PC-9 (cell line): Measurements from ENCODE around the gene AK3.

Experiments
- CTCF ChIP-seq: fragments of 200-600 bp; sonication (generic); conservative IDR thresholded peaks from 2 replicates; pipeline ENCODE4 v1.6.1; 2017; ENCODE audit warnings: mixed run types, antibody characterized with exemption, mild to moderate bottlenecking, moderate library complexity
- EZH2 ChIP-seq: fragments of 200-600 bp; sonication (generic); IDR thresholded peaks from 2 replicates; pipeline ENCODE4 v1.8.0; 2017; ENCODE audit warnings: antibody characterized with exemption, low read depth

- TF ChIP-seq CTCF (no peak), EZH2 (no peak)
These were observed 35.0 kb downstream of the AK3 start for GRCh38 chr9:4706021-4706420.
